Liver (tissue), 3 donors: ENCODE data around the gene NKX6-1.

Source experiments
- ATF3 ChIP-seq: IDR thresholded peaks from 2 replicates; pipeline ENCODE4 v1.6.1; 2016; ENCODE audit warnings: antibody characterized with exemption
- GABPA ChIP-seq, 2 donors: IDR thresholded peaks in 1 of 2; conservative IDR thresholded peaks in 1 of 2; 2 replicates each; pipeline ENCODE4 v1.6.1; 2016; ENCODE audit warnings: antibody characterized with exemption in 2 of 2, mild to moderate bottlenecking in 1 of 2, moderate library complexity in 1 of 2
- HNF4A ChIP-seq, 2 donors: conservative IDR thresholded peaks; 2 replicates each; pipeline ENCODE4 v1.6.1; 2016; ENCODE audit warnings: antibody characterized with exemption in 2 of 2, mild to moderate bottlenecking in 2 of 2
- JUND ChIP-seq, 2 donors: IDR thresholded peaks; 2 replicates each; pipeline ENCODE4 v1.6.1; 2016; ENCODE audit warnings: antibody characterized with exemption in 2 of 2
- NR2F2 ChIP-seq: IDR thresholded peaks from 2 replicates; pipeline ENCODE4 v1.6.1; 2016; ENCODE audit warnings: antibody characterized with exemption
- RAD21 ChIP-seq, 2 donors: IDR thresholded peaks; 2 replicates each; pipeline ENCODE4 v1.6.1; 2016; ENCODE audit warnings: antibody characterized with exemption in 2 of 2, mild to moderate bottlenecking in 2 of 2
- RXRA ChIP-seq, 2 donors: IDR thresholded peaks; 2 replicates each; pipeline ENCODE4 v1.6.1; 2017 to 2018; ENCODE audit warnings: antibody characterized with exemption in 2 of 2, mild to moderate bottlenecking in 1 of 2
- SP1 ChIP-seq: IDR thresholded peaks from 2 replicates; pipeline ENCODE4 v1.6.1; 2018; ENCODE audit warnings: antibody characterized with exemption, mild to moderate bottlenecking
- TAF1 ChIP-seq: conservative IDR thresholded peaks from 2 replicates; pipeline ENCODE4 v1.6.1; 2016; ENCODE audit warnings: antibody characterized with exemption, mild to moderate bottlenecking
- YY1 ChIP-seq: IDR thresholded peaks from 2 replicates; pipeline ENCODE4 v1.6.1; 2016; ENCODE audit warnings: antibody characterized with exemption, mild to moderate bottlenecking
- TF ChIP-seq, protein P1 (sequence below): fragments of 150-350 bp; IDR thresholded peaks from 2 replicates; pipeline ENCODE4 v1.5.1; 2017; ENCODE audit warnings: improper control_type of control experiment, low read depth, low read length; ENCODE audit not compliant: missing input control
- TF ChIP-seq, protein P2 (sequence below): IDR thresholded peaks from 2 replicates; pipeline ENCODE4 v1.6.1; 2016; ENCODE audit warnings: antibody characterized with exemption, mild to moderate bottlenecking
- TF ChIP-seq, protein P3 (sequence below): IDR thresholded peaks from 2 replicates; pipeline ENCODE4 v1.6.1; 2016; ENCODE audit warnings: antibody characterized with exemption
- donor health status: healthy.
- donor health status: healthy.

- TF ChIP-seq JUND (IDR thresholded peaks at IDR 0.05) (no peak), RAD21 (IDR thresholded peaks at IDR 0.05) (peak; percentile 56 to 66), TAF1 (no peak), YY1 (no peak), NR2F2 (no peak), ATF3 (no peak), SP1 (no peak), RXRA (IDR thresholded peaks at IDR 0.05) (no peak), HNF4A (conservative IDR thresholded peaks at IDR 0.05) (no peak), GABPA (IDR thresholded peaks at IDR 0.05 in 1 of 2, conservative IDR thresholded peaks at IDR 0.05 in 1 of 2) (no peak)
- TF ChIP-seq, protein P1, sequence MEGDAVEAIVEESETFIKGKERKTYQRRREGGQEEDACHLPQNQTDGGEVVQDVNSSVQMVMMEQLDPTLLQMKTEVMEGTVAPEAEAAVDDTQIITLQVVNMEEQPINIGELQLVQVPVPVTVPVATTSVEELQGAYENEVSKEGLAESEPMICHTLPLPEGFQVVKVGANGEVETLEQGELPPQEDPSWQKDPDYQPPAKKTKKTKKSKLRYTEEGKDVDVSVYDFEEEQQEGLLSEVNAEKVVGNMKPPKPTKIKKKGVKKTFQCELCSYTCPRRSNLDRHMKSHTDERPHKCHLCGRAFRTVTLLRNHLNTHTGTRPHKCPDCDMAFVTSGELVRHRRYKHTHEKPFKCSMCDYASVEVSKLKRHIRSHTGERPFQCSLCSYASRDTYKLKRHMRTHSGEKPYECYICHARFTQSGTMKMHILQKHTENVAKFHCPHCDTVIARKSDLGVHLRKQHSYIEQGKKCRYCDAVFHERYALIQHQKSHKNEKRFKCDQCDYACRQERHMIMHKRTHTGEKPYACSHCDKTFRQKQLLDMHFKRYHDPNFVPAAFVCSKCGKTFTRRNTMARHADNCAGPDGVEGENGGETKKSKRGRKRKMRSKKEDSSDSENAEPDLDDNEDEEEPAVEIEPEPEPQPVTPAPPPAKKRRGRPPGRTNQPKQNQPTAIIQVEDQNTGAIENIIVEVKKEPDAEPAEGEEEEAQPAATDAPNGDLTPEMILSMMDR: peak; percentile 46
- TF ChIP-seq, protein P2, sequence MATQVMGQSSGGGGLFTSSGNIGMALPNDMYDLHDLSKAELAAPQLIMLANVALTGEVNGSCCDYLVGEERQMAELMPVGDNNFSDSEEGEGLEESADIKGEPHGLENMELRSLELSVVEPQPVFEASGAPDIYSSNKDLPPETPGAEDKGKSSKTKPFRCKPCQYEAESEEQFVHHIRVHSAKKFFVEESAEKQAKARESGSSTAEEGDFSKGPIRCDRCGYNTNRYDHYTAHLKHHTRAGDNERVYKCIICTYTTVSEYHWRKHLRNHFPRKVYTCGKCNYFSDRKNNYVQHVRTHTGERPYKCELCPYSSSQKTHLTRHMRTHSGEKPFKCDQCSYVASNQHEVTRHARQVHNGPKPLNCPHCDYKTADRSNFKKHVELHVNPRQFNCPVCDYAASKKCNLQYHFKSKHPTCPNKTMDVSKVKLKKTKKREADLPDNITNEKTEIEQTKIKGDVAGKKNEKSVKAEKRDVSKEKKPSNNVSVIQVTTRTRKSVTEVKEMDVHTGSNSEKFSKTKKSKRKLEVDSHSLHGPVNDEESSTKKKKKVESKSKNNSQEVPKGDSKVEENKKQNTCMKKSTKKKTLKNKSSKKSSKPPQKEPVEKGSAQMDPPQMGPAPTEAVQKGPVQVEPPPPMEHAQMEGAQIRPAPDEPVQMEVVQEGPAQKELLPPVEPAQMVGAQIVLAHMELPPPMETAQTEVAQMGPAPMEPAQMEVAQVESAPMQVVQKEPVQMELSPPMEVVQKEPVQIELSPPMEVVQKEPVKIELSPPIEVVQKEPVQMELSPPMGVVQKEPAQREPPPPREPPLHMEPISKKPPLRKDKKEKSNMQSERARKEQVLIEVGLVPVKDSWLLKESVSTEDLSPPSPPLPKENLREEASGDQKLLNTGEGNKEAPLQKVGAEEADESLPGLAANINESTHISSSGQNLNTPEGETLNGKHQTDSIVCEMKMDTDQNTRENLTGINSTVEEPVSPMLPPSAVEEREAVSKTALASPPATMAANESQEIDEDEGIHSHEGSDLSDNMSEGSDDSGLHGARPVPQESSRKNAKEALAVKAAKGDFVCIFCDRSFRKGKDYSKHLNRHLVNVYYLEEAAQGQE: no peak
- TF ChIP-seq, protein P3, sequence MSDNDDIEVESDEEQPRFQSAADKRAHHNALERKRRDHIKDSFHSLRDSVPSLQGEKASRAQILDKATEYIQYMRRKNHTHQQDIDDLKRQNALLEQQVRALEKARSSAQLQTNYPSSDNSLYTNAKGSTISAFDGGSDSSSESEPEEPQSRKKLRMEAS: no peak
These were observed 30.2 kb upstream of the NKX6-1 start for GRCh38 chr4:84529169-84529751.
